Measurements from ENCODE around the gene HDAC2.
"Not testable (repeated sequence)": the region's sequence is repeated elsewhere in the genome, so short reads cannot be mapped to it uniquely, and the experiment has no call there.

The HDAC2 gene

GRCh38 chr6:113921299-113921904 is 49.5 kb downstream of the HDAC2 start:
- H3K4me3 ChIP-seq (ENCODE audit: low read length) = no peak overlapping the region
- TF ChIP-seq, protein P1, sequence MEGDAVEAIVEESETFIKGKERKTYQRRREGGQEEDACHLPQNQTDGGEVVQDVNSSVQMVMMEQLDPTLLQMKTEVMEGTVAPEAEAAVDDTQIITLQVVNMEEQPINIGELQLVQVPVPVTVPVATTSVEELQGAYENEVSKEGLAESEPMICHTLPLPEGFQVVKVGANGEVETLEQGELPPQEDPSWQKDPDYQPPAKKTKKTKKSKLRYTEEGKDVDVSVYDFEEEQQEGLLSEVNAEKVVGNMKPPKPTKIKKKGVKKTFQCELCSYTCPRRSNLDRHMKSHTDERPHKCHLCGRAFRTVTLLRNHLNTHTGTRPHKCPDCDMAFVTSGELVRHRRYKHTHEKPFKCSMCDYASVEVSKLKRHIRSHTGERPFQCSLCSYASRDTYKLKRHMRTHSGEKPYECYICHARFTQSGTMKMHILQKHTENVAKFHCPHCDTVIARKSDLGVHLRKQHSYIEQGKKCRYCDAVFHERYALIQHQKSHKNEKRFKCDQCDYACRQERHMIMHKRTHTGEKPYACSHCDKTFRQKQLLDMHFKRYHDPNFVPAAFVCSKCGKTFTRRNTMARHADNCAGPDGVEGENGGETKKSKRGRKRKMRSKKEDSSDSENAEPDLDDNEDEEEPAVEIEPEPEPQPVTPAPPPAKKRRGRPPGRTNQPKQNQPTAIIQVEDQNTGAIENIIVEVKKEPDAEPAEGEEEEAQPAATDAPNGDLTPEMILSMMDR (IDR thresholded peaks at IDR 0.05; ENCODE audit: insufficient read depth, low read depth, low read length, missing control alignments) = no peak
- no peak for DNase-seq (ENCODE audit: low read depth)

DNA sequence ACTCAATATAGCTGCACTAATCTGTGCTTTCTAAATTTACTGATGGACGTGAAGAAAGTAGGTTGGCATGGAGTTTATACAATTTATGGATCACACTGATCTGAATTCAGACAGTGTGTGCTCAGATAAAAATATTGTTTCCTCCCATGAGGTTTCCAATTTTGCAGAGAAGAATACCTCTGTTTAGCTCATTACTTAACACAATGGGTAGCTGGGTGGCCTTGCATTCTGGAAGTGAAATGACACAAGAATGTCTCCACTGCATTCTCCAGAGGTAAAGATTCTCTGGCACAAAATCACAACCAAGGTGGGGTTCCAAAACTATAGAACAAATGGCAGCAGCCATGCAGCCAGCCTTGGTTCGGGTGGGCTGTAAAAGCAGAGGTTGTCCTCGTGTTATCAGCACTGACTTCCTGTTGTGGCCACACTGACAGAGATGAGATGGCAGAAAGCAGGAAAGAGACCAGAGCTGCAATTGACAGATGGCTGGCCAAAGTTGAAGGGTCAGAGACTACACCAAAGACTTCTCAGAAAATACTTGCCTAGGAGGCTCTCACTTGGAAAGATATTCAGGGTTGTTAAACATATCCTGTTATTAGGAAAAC is 50.2 kb downstream of the HDAC2 start:
- DNase-seq (ENCODE audit: low read depth) = no peak
- no peak overlapping the region for H3K4me3 ChIP-seq (ENCODE audit: low read length)
- TF ChIP-seq, protein P1 (IDR thresholded peaks at IDR 0.05; ENCODE audit: insufficient read depth, low read depth, low read length, missing control alignments) = no peak

- not testable (repeated sequence) for H3K4me3 ChIP-seq (ENCODE audit: low read length); DNase-seq (ENCODE audit: low read depth)
Observed at GRCh38 chr6:113910285-113910684, 60.7 kb downstream of the HDAC2 start.

DNA sequence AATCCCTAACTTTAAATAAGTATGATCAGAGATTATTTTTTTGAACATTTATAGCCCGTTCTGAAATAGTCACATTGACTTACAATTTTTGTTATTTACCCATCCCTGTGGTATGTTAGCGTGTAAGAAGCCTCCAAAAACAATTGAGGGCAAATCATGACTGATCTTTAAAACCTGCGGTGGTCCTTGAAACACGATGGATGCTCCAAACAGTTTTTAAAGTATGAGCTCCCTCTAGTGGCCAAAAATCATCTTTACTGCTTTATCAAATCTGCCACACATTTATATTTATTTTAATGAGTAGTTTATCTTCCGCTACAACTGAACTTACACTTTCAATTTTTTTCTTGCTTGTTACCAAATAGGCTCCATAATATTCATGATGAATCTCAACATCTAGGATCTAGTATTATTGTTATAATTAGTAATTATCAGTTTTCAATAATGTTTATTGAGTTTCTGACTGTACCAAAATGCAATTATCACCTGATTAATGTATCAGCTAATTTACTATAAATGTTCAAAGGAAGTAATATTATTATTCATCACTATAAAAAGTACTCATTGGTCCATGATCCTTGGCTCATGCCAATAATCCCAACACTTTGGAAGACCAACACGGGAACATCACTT is 61.6 kb downstream of the HDAC2 start:
- no peak overlapping the region for H3K4me3 ChIP-seq (ENCODE audit: low read length)
- TF ChIP-seq, protein P1 (IDR thresholded peaks at IDR 0.05; ENCODE audit: insufficient read depth, low read depth, low read length, missing control alignments) = peak; percentile 58
- DNase-seq (ENCODE audit: low read depth) = peak; percentile 57

GRCh38 chr6:113908801-113909200 is 62.1 kb downstream of the HDAC2 start:
- no peak for DNase-seq (ENCODE audit: low read depth)
- H3K4me3 ChIP-seq (ENCODE audit: low read length) = no peak overlapping the region
- TF ChIP-seq, protein P1 (IDR thresholded peaks at IDR 0.05; ENCODE audit: insufficient read depth, low read depth, low read length, missing control alignments) = no peak

- no peak for DNase-seq (ENCODE audit: low read depth)
- no peak overlapping the region for H3K4me3 ChIP-seq (ENCODE audit: low read length)
- TF ChIP-seq, protein P1 (IDR thresholded peaks at IDR 0.05; ENCODE audit: insufficient read depth, low read depth, low read length, missing control alignments) = no peak
Observed at GRCh38 chr6:113907102-113907815, 63.7 kb downstream of the HDAC2 start.

DNA sequence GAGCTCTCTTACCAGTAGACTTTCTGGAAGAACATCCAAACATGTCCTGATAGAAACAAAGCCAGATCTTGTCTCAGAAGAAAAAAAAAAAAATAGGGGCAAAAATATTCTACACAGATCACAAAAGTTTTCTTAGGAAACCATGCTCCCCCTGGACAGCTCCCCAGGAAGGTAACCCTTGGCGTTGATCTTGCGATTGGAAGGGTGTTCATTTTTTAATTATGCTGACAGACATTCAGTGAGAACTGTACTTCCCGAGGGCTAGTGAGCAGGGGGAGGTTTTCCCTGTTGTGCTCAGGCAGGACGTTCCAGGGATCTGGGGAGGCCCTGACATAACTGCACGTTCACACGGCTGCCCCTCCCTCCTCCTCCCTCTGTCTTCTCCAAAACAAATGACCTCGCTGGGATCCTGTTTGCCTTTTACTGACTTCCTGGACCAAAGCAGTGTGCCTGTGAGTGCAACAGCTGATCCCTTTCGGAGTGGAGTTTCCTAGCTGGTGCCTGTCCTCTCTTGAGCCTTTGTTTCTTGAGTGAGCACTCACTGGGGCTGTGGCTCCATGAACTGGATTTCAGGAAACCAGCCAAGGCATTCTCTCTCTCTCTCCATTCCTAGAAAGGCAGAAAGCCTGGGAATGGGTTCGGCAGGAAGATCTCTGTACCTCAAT is 67.2 kb downstream of the HDAC2 start:
- H3K4me3 ChIP-seq (ENCODE audit: low read length) = no peak overlapping the region
- TF ChIP-seq, protein P1 (IDR thresholded peaks at IDR 0.05; ENCODE audit: insufficient read depth, low read depth, low read length, missing control alignments) = no peak
- peak; percentile 7 for DNase-seq (ENCODE audit: low read depth)
